ENCODE data around the gene KRT77.
"Not testable (repeated sequence)": the region's sequence is repeated elsewhere in the genome, so short reads cannot be mapped to it uniquely, and the experiment has no call there.

KRT77 gene

DNA sequence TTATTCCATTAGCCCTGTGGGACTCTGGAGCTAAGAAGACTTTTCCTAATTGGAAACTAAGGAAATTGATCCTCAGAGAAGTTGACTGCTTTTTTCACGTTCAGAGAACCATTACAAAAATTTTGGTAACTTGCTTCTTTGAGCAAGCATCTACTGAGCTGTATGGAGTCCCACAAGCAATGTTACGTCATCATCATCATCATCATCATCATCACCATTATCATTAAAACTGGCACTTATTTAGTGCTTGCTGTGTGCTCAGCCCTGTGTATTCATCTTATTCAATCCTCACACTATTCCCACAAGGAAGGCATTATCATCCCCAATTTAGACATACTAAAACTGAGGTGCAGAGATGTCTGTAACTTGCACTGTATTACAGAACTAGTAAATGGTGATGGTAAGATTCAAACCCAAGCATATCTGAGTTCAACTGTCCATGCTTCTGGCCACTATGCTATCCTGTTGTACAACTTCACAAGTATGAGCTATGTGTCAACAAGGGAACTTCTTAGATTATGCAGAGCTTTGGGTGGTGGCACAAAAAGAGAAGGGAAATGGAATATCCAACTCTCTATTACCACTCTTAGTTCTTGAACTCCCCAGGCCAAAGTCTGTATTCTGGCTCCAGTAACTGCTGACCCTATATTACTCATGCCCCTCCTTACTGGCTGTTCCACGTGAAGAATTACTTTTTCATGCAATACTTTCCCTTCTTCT is 29.5 kb downstream of the KRT77 start:
- no peak for DNase-seq

DNA sequence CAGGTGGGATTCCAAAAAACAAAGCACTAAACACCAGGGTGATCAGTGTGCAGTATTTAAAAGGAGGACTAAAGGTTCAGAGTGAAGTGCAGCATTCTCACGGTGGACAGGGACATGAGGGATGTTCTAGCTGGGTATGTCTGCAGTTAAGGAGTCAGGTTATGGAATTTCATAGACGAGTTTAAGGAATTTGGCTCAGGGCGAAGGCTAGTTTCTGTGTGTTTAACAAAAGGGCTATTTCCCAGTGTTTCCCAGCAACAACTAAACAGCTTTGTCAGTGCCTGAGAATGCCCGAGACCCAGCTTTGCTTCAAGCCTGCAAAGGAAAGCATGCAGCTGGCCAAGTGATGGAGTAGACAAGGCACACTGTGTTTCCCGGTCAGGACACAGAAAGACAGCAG is 30.1 kb downstream of the KRT77 start:
- DNase-seq: no peak

DNA sequence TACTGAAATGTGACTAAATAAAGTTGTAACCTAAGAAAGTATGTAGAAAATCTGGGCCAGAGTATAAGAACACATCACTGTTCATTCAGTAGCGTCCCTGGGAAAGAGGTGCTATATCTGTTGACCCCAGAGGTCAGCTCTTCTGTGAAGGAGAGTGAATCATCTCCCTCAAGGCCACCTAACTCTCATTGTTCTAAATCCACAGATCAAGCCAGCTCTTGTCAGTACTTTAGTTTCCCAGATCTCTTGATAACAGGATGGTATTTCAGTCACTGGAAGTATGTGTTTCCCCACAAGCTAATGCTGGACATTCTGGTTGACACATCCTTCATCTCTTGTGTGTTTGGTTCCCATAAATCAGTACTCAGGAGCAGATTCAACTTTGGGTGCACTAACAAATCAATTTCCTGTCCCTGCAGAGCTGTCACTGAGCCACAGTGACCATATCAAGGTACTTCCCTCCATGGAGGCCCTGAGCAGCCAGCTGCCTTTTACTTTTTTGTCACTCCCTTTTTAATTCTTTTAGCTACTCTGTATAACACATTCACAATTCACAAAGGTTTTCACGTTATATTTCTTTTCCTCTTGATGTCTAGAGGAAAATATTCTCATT is 30.9 kb downstream of the KRT77 start:
- no peak for DNase-seq

DNA sequence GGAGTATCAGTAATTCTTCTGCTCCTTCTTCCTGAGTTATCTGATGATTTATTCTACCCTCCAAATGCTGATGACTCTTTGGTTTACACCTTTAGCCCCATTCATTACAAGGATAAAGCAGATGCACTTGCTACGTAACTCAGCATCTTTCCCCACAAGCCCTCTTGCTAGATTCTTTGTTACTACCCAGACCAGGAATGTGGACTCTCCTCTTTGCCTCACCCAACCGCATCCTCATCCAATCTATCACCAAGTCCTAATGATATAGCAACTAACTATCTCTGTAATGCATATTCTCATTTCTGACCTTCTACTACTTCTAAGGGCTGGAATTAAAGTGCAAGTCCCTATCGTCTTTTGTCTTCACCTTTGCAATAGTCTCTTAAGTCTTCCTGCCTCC is 32.4 kb downstream of the KRT77 start:
- no peak for DNase-seq

DNA sequence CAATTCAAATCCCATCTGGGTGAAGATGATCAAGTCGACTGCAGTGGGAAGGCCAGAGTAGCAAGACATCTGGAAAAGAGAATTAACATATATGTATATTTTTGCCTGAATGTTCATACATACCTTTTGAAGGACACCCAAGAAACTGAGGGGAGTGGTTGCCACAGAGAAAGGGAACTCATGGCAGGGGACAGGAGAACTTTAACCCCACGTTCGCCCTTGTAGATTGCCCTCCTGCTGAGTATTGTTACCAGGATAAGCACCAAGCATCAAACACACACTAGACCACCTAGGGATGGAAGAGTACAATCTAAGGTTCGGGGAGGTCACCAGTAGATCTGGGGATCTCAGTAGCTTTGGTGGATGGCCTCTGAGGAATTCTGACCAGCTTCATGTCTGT is 32.8 kb downstream of the KRT77 start:
- no peak for DNase-seq

DNA sequence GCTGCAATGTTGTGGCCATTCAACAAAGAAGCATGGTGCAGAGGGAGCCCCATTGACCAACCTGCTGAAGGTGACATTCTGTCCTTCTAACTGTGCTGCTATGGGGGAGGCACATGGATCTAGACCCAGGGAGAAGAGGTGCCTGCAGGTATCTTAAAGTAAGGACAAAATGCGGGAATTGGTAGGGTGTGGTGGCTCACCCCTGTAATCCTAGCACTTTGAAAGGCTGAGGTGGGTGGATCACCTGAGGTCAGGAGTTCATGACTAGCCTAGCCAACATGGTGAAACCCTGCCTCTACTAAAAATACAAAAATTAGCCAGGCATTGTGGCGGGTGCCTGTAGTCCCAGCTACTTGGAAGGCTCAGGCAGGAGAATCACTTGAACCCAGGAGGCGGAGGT is 33.4 kb downstream of the KRT77 start:
- DNase-seq: not testable (repeated sequence)

DNA sequence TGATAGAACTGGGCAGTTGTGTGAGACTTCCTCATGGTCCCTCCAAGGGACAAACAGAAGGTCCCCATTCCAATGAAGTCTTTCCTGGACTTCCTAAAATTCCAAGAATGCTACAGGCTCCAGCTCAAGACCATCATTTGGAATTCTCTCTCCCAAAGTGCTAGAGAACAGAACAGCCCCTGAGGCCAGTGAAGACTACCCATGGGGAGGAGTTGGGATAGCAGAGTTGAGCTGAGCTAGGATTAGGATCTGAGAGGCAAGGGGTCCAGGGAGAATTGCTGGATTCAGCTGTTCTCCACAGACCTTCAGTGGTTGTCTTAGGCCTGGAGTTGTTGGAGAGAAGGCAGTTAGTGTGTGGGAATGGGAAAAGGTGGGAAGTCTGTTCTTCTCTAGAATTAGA is 33.9 kb downstream of the KRT77 start:
- DNase-seq: no peak

DNA sequence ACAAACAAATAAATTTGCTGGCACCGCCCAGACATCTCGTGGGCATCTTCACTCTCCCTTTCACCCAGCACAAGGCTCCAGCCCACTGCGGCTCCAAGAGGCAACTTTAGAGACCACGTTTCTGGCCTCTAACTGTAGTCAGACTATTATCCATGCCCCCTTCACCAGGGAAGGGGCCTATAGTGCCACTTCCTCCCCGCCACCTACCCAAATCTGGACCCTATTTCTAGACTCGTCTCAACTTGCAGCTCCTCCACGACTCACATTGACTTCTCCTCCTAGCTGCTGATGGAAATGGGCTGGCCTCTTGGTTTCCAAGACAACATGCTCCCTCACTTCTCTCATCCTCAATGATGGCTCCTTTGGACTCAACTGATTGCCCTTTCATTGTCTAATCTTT is 35.4 kb downstream of the KRT77 start:
- DNase-seq: no peak

DNA sequence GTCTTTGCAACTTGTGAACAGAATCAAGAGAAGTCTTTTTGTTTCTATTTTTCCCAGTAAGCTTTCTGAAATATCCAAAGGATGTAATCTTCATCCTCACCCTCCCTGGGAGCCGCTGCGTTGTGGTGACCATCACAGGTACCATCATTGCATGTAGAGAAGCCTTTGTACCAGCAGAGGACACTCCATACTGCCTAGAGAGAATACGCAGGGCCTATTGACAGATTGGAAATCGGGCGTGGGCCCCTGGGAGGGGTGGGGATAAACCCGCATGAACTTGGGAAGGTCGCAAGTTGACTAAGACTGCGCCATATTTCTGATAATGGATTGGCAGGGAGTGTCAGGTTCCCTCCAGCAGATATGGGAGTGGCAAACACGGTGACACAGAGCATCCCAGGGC is 35.8 kb downstream of the KRT77 start:
- no peak for DNase-seq

DNA sequence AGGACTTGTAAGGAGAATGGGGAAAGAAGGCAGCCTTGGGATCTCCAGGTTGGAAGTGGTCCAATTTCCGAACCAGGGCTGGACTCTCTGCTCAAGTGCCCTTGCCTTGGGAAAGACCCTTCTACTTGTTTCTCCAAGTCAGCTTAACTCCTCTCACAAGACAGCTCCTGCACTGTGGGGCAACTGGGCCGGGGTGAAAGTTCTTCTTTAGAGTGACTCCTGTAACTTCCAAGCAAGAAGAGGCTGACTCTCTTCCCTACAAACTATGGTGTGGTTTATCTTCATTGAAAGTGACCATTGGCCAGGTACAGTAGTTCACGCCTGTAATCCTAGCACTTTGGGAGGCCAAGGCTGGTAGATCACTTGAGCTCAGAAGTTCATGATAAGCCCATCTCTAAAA is 36.9 kb downstream of the KRT77 start:
- DNase-seq: no peak

DNA sequence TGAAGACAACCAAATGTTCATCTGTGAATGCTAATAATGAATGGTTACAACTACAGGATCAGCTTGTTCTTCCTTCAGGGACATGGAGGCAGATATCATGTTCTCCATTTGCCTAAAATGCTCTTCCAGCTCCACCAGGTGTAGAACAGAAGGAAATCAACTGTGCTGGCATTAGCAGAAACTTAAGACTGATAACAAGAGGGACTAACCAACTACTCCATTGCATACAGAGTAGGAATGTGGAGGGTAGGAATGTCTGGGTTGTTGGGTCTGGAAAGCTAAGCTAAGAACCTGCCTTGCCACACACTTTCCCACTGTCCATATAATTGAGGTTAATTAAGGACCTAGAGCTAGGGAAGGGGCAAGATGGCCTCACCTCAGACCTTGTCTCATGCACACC is 39.9 kb downstream of the KRT77 start:
- no peak for DNase-seq

DNA sequence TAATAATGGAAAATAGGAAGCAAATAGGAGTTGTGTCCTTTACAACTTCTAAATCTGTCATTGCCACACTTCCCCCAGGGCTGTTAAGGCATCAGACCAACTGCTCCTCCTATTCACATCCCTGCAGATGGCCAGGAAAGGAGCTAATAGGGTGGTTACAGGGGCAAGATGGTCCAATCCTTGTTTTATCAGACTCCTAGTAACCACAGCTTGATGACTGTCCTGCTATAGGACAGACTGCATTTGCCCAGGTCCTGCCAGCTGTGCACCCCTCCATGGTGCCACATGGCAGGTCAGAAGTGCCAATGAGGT is 40.5 kb downstream of the KRT77 start:
- no peak for DNase-seq

DNA sequence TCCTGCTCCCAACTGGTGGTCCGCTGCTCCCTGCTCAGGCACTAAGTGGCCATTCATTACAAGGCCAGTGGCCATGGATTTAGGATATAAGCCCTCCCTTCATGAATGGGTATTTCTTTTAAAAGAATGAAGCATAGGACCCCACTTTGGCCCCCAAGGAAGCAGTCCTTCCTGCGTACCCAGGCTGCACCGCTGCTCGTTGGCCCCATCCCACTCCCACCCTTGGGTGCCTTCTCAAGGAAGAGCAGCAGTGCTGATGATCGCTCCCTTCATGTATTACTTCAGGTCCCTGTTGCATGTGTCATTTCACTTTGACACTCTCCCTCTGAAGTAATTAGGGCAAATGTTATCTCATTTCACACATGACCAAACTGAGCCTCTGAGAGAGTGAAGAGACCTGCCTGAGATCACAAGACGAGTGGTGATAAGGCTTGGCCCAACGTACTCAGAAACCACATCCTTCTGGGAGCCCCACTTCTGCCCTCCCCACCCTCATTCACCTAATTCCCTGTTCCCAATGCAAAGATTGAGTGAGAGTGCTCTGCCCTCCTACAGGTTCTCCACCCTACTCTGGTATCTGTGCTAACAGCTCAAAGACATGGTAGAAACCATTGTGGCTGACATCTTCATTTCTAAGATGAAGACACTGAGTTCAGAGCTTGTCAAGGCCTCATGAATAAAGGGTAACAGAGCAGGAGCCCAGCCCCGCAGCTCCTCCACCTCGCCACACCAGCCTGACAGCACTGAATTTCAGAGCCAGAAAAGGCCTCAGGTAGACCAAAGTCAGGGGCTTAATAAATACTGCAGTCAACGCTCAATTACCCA is 41.0 kb downstream of the KRT77 start:
- no peak for DNase-seq

DNA sequence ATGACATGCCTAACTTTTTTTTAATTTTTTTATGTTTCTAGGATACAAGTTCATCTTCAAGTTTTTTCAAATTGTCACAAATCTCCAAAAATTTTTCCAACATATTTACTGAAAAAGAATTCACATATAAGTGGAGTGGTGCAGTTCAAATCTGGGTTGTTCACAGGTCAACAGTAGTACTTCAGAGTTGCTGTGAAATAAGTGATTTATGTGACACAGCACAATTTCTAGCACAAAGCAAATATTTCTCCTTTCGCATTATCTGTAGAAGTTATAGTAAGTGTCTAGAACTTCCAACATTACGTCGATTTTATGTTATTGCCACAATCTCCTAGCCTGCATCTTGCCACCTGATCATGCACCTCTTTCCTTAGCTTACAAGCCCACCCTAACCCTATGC is 41.7 kb downstream of the KRT77 start:
- DNase-seq: no peak

DNA sequence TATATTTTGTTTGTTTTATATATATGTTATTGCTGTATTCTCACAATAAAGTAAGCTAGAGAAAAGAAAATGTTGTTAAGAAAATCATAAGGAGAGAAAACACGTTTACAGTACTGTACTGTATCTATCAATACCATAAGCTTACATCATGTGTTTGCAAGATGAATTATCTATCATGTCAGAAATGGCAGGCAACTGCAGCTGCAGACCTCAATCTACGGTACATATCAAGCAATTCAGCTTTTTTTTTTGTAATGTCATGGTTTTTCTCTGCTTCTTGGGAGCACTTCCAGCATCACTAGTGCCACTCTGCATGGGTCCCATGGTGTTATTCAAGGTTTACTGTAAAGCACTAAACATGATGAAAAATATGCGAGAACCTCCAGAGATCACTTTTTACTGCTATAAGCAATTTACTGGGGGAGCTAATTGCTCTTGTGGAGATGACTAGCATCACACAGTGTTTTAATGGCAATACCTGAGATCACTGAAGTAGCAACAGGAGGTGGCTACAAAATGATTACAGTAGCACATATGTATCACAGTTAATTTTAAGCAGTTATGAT is 42.3 kb downstream of the KRT77 start:
- DNase-seq: no peak

DNA sequence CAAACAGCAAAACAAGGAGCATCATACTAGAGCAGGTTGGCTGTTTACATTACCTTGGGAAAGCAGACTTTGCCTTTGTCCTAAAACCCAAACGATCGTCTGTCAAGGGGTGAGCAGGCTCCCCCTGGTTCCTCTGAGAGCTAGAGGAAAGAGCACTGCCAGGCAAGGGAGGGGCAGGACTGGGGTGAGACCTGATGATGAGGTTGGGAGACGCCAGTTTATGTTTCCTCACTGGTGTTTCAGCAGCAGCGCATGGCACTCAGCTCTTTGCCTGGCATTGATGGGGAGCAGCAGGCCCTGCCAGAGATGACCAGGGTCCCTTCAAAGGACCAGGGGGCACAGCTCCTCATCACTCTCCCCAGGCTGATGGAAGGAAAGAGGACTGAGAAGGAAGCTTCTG is 43.4 kb downstream of the KRT77 start:
- no peak for DNase-seq

DNA sequence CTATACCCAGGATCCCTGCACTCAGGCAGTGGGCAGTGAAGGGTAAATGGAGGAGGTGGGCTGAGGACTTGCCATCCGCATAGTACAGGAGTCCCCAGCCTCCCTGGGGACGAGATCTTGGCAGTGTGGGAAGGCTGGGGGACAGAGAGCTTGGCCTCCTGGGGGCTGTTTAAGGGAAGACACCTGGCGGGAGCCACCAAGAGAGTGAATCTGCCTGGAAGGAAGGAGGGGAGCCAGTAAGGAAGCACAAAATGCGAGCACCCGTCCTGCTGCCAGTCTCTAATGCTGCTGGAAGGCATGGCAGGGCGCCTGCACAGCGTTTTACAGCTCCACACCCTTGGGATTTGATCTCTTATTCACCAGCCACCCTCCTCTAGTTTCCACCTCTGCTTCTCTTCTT is 43.9 kb downstream of the KRT77 start:
- DNase-seq: no peak

DNA sequence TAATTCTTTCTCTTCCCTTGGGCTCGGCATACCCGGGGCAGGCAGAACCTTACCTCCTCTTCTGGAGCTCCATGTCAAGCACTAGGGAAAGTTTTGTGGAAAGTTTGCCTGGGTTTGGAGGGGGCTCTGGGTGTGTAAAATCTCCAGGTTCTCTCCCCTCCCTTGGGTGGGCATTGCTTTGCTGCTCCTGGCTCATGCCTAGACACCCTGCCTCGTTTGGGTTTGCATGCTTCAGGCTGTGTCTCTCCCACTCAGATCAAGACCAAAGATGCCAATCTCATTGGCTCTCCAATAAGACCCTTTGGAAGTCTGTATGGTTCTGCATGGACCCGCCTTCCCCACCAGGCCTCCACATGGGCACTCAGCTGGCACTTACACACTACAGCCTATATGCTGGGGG is 45.1 kb downstream of the KRT77 start:
- DNase-seq: no peak

DNA sequence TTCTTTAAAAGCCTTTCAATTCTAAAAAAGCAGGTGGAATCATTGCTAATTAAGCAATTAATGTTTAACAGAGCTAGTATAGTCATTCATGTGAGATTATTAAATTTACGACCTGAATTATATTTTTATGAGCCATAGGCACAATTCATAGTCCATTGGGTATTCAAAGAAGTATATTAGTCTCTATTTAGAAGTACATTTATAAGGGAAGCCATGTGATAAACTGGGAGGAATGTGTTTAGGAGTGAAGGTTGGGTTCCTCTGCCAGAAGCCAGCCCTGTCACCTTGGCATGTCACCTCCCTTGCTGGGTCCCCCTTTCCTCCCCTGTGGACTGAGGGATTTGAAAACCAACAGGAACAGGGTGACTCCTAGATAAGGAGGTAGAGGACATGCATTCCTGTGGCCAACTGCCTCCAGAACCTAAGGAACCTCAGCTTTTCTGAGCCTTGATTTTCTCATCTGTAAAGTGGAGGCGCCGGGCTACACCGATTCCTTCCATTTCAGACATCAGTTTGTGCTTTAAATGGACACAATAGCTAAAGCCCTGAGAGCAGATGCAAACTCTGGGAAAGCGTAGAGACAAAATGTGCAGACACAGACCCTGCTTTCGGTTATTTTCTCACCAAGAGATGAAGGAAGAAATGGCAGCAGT is 45.9 kb downstream of the KRT77 start:
- no peak for DNase-seq

DNA sequence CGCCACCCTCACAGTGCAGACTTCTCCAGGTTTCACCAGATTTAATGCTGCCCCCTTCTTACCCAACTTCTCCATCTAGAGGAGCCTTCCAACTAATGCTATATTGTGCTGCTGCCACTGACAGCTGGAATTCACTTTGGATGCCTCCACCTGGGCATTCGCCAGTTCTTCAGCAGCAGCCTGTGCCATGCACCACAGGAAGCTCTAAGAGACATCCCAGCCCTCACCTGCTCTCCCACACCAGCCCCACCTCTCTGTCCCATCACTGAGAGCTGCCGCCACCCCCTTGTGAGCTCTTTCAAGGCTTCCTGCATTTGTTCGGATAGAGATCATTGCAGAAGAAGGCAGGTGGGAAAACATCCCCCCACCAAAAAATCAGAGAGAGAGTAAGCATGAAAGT is 46.7 kb downstream of the KRT77 start:
- DNase-seq: no peak

DNA sequence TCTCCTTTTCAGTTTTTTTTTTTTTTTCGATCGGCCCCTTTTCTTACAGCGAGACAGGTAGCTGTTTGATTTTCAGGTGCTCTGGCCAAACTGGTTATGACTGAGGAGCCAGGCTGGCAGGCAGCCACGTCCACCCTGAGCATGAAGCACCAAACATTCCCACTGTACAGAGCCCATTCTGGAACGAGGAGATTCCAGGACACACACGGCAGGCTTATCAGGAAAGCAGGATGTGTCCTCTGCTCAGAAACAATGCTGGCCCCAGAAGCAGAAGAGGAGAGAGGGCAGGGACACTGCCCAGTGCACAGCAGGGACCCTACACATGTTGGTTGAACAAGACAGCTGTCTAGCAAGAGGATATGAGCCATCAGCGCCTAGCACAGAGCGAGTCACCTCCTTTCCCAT is 47.6 kb downstream of the KRT77 start:
- no peak for DNase-seq

DNA sequence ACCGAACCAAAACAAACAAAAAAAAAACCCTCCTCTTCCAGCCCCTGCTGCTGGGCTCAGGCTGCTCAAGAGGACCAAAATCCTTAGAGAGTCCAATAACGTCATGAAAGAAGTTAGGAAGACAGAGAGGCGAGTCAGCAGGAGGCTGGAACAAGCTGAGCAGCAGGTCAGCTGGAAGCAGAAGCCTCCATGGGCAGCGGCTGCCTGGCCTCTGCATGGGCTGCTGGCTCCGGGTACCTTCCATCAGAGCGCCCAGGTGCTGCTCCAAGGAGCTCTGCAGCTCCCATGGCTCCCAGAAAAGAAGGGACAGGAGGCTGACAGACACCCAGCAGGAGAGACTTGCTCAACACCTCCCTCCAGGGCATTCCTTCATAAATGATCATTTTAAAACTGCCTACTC is 48.1 kb downstream of the KRT77 start:
- DNase-seq: no peak

DNA sequence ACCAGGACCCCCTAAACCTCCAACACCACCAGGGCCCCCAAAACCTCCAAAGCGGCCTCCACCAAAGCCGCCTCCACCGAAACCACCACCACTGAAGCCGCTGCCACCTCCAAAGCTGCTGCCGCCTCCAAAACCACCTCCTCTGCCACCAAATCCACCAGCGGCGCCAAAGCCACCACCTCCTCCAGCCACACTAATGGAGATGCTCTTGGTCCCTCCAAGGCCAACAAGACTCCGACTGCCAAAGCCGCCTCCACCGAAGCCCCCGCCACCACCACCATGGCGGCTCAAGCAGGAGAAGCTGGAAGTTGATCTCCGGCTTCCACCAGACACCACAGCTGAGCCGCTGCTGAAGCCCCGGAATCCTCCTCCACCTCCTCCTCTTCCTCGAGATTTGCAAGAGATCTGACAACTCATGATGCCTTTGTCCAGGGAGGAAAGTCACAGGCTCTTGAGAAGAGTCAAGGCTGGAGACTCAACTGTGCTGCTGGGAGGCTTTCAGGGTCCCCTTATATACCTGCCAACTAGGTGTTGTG is 51.5 kb downstream of the KRT77 start, which contains the start of gene KRT2:
KRT2 (minus strand) TSS at position 486 of the 536 bp plus-strand sequence; CDS start at position 417, 69 bp downstream.
- DNase-seq: no peak

Data from HCEC 1CT (cell line).